IMR-90 (cell line): ENCODE results near the gene KRT86. TPM values are rescaled to one million over a fixed set of nuclear protein-coding genes. Genes with fewer than 3 reads are reported as not detected.

Experiments used
- ATAC-seq: fragments of 200-7000 bp; cut with Tn5 transposase; 2 replicates; pipeline ENCODE4 v1.9.1; 2020; ENCODE audit warnings: low read depth, mild to moderate bottlenecking, moderate library complexity
- BruUV-seq: library from RNA; stranded (reverse); fragments of 400-500 nt; replicated peaks from 2 replicates; lab custom pipeline; 2021; lab: Mats Ljungman, UMichigan
- CTCF ChIA-PET: fragments of 300-600 bp; formaldehyde crosslinking; extraction: SDS; loops from one replicate; lab custom pipeline; 2021; ENCODE audit warnings: antibody characterized with exemption; lab: Yijun Ruan, JAX
- POLR2A ChIA-PET: fragments of 300-600 bp; sonication (Branson Sonifier 250); formaldehyde crosslinking; loops from one replicate; lab custom pipeline; 2022; ENCODE audit warnings: antibody characterized with exemption; ENCODE audit not compliant: unreplicated experiment; lab: Charles Lee
- DNase-seq: peaks from one replicate; pipeline ENCODE4 v3.0.0; 2013
- H2AFZ ChIP-seq: replicated peaks from 2 replicates; pipeline ENCODE3; 2013; ENCODE audit warnings: low read length, mild to moderate bottlenecking; ENCODE audit not compliant: poor library complexity
- H2AK5ac ChIP-seq: 2 replicates; pipeline ENCODE4 v1.6.1; 2013; ENCODE audit warnings: low read depth, low read length, inconsistent platforms
- H2AK9ac ChIP-seq: replicated peaks from 2 replicates; pipeline ENCODE3; 2013; ENCODE audit warnings: mild to moderate bottlenecking, low read depth, low read length, moderate library complexity; ENCODE audit not compliant: poor library complexity
- H2BK120ac ChIP-seq: 2 replicates; pipeline ENCODE4 v1.6.1; 2013; ENCODE audit warnings: low read depth, low read length, inconsistent platforms
- H2BK15ac ChIP-seq: 3 replicates; pipeline ENCODE4 v1.6.1; 2013; ENCODE audit warnings: low read depth, low read length, inconsistent platforms
- H2BK20ac ChIP-seq: 2 replicates; pipeline ENCODE4 v1.6.1; 2013; ENCODE audit warnings: low read depth, mild to moderate bottlenecking, inconsistent platforms, low read length, moderate library complexity
- H2BK5ac ChIP-seq: 2 replicates; pipeline ENCODE4 v1.6.1; 2013; ENCODE audit warnings: mild to moderate bottlenecking, low read depth, low read length, inconsistent platforms; ENCODE audit not compliant: poor library complexity, severe bottlenecking
- H3K14ac ChIP-seq: replicated peaks from 2 replicates; pipeline ENCODE4 v1.6.1; 2013; ENCODE audit warnings: low read depth, low read length, inconsistent platforms
- H3K18ac ChIP-seq: 2 replicates; pipeline ENCODE4 v1.6.1; 2013; ENCODE audit warnings: low read depth, low read length, control low read depth
- H3K23ac ChIP-seq: 2 replicates; pipeline ENCODE4 v1.6.1; 2013; ENCODE audit warnings: low read depth, low read length, inconsistent platforms
- H3K27ac ChIP-seq: 2 replicates; pipeline ENCODE4 v1.5.1; 2013; ENCODE audit warnings: mild to moderate bottlenecking, control low read depth, low read length; ENCODE audit not compliant: insufficient read depth
- H3K27me3 ChIP-seq: 2 replicates; pipeline ENCODE4 v1.6.1; 2013; ENCODE audit warnings: low read length; ENCODE audit not compliant: control insufficient read depth, insufficient read depth
- H3K36me3 ChIP-seq: 2 replicates; pipeline ENCODE4 v1.6.1; 2013; ENCODE audit warnings: low read length, mixed read lengths; ENCODE audit not compliant: control insufficient read depth, insufficient read depth
- H3K4ac ChIP-seq: 2 replicates; pipeline ENCODE4 v1.6.1; 2013; ENCODE audit warnings: low read depth, low read length, inconsistent platforms
- H3K4me1 ChIP-seq: 2 replicates; pipeline ENCODE4 v1.6.1; 2013; ENCODE audit warnings: low read length, mixed read lengths; ENCODE audit not compliant: control insufficient read depth, insufficient read depth
- H3K4me2 ChIP-seq: 2 replicates; pipeline ENCODE4 v1.6.1; 2013; ENCODE audit warnings: low read depth, mild to moderate bottlenecking, control low read depth, low read length, moderate library complexity
- H3K4me3 ChIP-seq: 2 replicates; pipeline ENCODE4 v1.5.1; 2013; ENCODE audit warnings: low read depth, mild to moderate bottlenecking, control low read depth, low read length, moderate library complexity; ENCODE audit not compliant: insufficient read depth
- H3K56ac ChIP-seq: 2 replicates; pipeline ENCODE4 v1.6.1; 2013; ENCODE audit warnings: low read length, inconsistent platforms; ENCODE audit not compliant: insufficient read depth; ENCODE audit errors: extremely low read depth
- H3K79me1 ChIP-seq, 2 experiments: 2 replicates each; pipeline ENCODE4 v1.6.1; 2013; ENCODE audit warnings: low read length in 2 of 2, inconsistent platforms in 1 of 2, low read depth in 1 of 2
- H3K9ac ChIP-seq: 2 replicates; pipeline ENCODE4 v1.6.1; 2013; ENCODE audit warnings: low read depth, low read length, control low read depth
- H3K9me1 ChIP-seq: 2 replicates; pipeline ENCODE4 v1.6.1; 2013; ENCODE audit warnings: low read length, inconsistent platforms; ENCODE audit not compliant: insufficient read depth
- H3K9me3 ChIP-seq: 2 replicates; pipeline ENCODE4 v1.6.1; 2013; ENCODE audit warnings: low read length; ENCODE audit not compliant: control insufficient read depth, insufficient read depth
- H4K20me1 ChIP-seq: 2 replicates; pipeline ENCODE4 v1.6.1; 2013; ENCODE audit warnings: low read length, inconsistent platforms; ENCODE audit not compliant: insufficient read depth
- H4K5ac ChIP-seq: 2 replicates; pipeline ENCODE4 v1.6.1; 2013; ENCODE audit warnings: mild to moderate bottlenecking, low read depth, low read length, control low read depth
- H4K8ac ChIP-seq, 2 experiments: 2 replicates each; pipeline ENCODE4 v1.6.1; 2013; ENCODE audit warnings: low read depth in 2 of 2, low read length in 2 of 2, control low read depth in 1 of 2, inconsistent platforms in 1 of 2
- H4K91ac ChIP-seq: 2 replicates; pipeline ENCODE4 v1.6.1; 2013; ENCODE audit warnings: low read depth, low read length, inconsistent platforms; ENCODE audit not compliant: insufficient read depth
- BHLHE40 ChIP-seq: fragments of 150-350 bp; IDR thresholded peaks from 2 replicates; pipeline ENCODE4 v1.6.1; 2016; ENCODE audit warnings: mild to moderate bottlenecking, low read depth, low read length
- CEBPB ChIP-seq: IDR thresholded peaks from 2 replicates; pipeline ENCODE4 v1.6.1; 2012; ENCODE audit warnings: low read depth, low read length, improper control_type of control experiment
- CHD1 ChIP-seq: IDR thresholded peaks from 2 replicates; pipeline ENCODE4 v1.6.1; 2012; ENCODE audit warnings: low read depth, low read length, improper control_type of control experiment
- ELK1 ChIP-seq: fragments of 150-350 bp; IDR thresholded peaks from 2 replicates; pipeline ENCODE4 v1.6.1; 2016; ENCODE audit warnings: low read depth, mild to moderate bottlenecking, low read length, moderate library complexity, borderline replicate concordance
- FOS ChIP-seq: fragments of 150-350 bp; IDR thresholded peaks from 2 replicates; pipeline ENCODE4 v1.6.1; 2016; ENCODE audit warnings: low read depth, low read length
- MAFK ChIP-seq: IDR thresholded peaks from 2 replicates; pipeline ENCODE4 v1.6.1; 2012; ENCODE audit warnings: low read depth, low read length, improper control_type of control experiment
- MAZ ChIP-seq: IDR thresholded peaks from 2 replicates; pipeline ENCODE4 v1.6.1; 2012; ENCODE audit warnings: low read depth, mild to moderate bottlenecking, low read length, improper control_type of control experiment, moderate library complexity, borderline replicate concordance
- MXI1 ChIP-seq: IDR thresholded peaks from 2 replicates; pipeline ENCODE4 v1.6.1; 2012; ENCODE audit warnings: low read depth, mild to moderate bottlenecking, low read length, moderate library complexity, borderline replicate concordance
- NFE2L2 ChIP-seq: fragments of 150-350 bp; IDR thresholded peaks from 2 replicates; pipeline ENCODE4 v1.6.1; 2016; ENCODE audit warnings: low read depth, mild to moderate bottlenecking, low read length
- POLR2A ChIP-seq: IDR thresholded peaks from 2 replicates; pipeline ENCODE4 v1.6.1; 2012; ENCODE audit warnings: mild to moderate bottlenecking, low read depth, low read length
- RAD21 ChIP-seq: IDR thresholded peaks from 2 replicates; pipeline ENCODE4 v1.6.1; 2012; ENCODE audit warnings: low read length, improper control_type of control experiment
- RCOR1 ChIP-seq: IDR thresholded peaks from 2 replicates; pipeline ENCODE4 v1.6.1; 2012; ENCODE audit warnings: mild to moderate bottlenecking, low read length, improper control_type of control experiment; ENCODE audit not compliant: insufficient replicate concordance
- RFX5 ChIP-seq: IDR thresholded peaks from 2 replicates; pipeline ENCODE4 v1.8.0; 2012; ENCODE audit warnings: low read depth, mild to moderate bottlenecking, low read length, moderate library complexity
- SMC3 ChIP-seq: fragments of 150-350 bp; IDR thresholded peaks from 2 replicates; pipeline ENCODE4 v1.6.1; 2016; ENCODE audit warnings: low read depth, mild to moderate bottlenecking, antibody characterized with exemption, low read length, moderate library complexity
- USF2 ChIP-seq: fragments of 150-350 bp; IDR thresholded peaks from 2 replicates; pipeline ENCODE4 v1.6.1; 2017; ENCODE audit warnings: mild to moderate bottlenecking, antibody characterized with exemption, low read length, low read depth
- WGBS, 2 experiments: methylation state at CpG; one replicate each; pipeline versions ENCODE4 v1.1.5 to v1.1.7; 2013; ENCODE audit warnings: missing lambda C conversion rate in 2 of 2; ENCODE audit not compliant: insufficient read length in 1 of 2; ENCODE audit errors: extremely low coverage in 2 of 2; 5-methylcytosine and 5-hydroxymethylcytosine counted together
- dilution Hi-C: fragments of 300-500 bp; cut with HindIII; formaldehyde crosslinking; loops from one replicate; pipeline ENCODE4 v1.14.3; 2018; ENCODE audit warnings: low sequenced_read_pairs; ENCODE audit not compliant: unreplicated experiment
- in situ Hi-C: fragments of 300-500 bp; cut with MboI; formaldehyde crosslinking; loops from 3 replicates; pipeline ENCODE4 v1.14.3; 2019; ENCODE audit warnings: low sequenced_read_pairs, inconsistent platforms, mixed read lengths
- intact Hi-C: fragments of 100-400 bp; cut with micrococcal nuclease; formaldehyde crosslinking; loops from 2 replicates; pipeline ENCODE4 v1.10.0; 2022
- polyA plus RNA-seq, 3 experiments: library from polyadenylated mRNA; depleted of rRNA; stranded (reverse); fragments of >200 nt; gene quantifications; 2 replicates each; pipeline ENCODE4 v1.2.3, GENCODE V29; 2012; ENCODE audit warnings: low replicate concordance in 1 of 3
- total RNA-seq: library from RNA; depleted of rRNA; stranded (reverse); fragments of >200 nt; gene quantifications from 2 replicates; pipeline ENCODE4 v1.2.3, GENCODE V29; 2012
- TF ChIP-seq, protein P1 (sequence below): conservative IDR thresholded peaks from 2 replicates; pipeline ENCODE4 v1.5.1; 2012; ENCODE audit warnings: mild to moderate bottlenecking, low read depth, low read length, improper control_type of control experiment

The KRT86 gene
- total and polyA plus RNA-seq, 2 of the 4 experiments (the other 2 are of a cell fraction): not detected

GRCh38 chr12:52318241-52318990 lies 44.0 kb downstream of the KRT86 start:
- TF ChIP-seq SMC3 (no peak), RAD21 (no peak), MXI1 (no peak), POLR2A (no peak), USF2 (no peak), MAZ (no peak), RCOR1 (no peak), MAFK (no peak), ELK1 (no peak), NFE2L2 (no peak), FOS (no peak), RFX5 (no peak), CHD1 (no peak), CEBPB (no peak), BHLHE40 (no peak)
- TF ChIP-seq, protein P1, sequence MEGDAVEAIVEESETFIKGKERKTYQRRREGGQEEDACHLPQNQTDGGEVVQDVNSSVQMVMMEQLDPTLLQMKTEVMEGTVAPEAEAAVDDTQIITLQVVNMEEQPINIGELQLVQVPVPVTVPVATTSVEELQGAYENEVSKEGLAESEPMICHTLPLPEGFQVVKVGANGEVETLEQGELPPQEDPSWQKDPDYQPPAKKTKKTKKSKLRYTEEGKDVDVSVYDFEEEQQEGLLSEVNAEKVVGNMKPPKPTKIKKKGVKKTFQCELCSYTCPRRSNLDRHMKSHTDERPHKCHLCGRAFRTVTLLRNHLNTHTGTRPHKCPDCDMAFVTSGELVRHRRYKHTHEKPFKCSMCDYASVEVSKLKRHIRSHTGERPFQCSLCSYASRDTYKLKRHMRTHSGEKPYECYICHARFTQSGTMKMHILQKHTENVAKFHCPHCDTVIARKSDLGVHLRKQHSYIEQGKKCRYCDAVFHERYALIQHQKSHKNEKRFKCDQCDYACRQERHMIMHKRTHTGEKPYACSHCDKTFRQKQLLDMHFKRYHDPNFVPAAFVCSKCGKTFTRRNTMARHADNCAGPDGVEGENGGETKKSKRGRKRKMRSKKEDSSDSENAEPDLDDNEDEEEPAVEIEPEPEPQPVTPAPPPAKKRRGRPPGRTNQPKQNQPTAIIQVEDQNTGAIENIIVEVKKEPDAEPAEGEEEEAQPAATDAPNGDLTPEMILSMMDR: no peak
- H4K91ac ChIP-seq: no peak overlapping the region
- no peak overlapping the region for H2BK120ac ChIP-seq
- H4K20me1 ChIP-seq: no peaks in the 10 kb centered on the region
- ATAC-seq (no peak), DNase-seq (no peak)
- H3K23ac ChIP-seq: no peak overlapping the region
- H2BK15ac ChIP-seq: no peak overlapping the region
- no peak overlapping the region for H4K5ac ChIP-seq
- H3K9ac ChIP-seq: no peak overlapping the region
- H3K4ac ChIP-seq: no peak overlapping the region
- no peak overlapping the region for H2BK20ac ChIP-seq
- H2BK5ac ChIP-seq: no peak overlapping the region
- H3K56ac ChIP-seq: no peak overlapping the region
- intact Hi-C loops: no loop called here
- POLR2A ChIA-PET: no interaction called here
- H2AFZ ChIP-seq: no peak overlapping the region
- H3K4me1 ChIP-seq: no peaks in the 10 kb centered on the region
- no peak overlapping the region for H2AK5ac ChIP-seq
- dilution Hi-C loops: no loop called here
- H3K14ac ChIP-seq: no peak overlapping the region
- in situ Hi-C loops: no loop called here
- CTCF ChIA-PET: interaction anchor here (0.7 to 1.3 kb wide), 2 partner anchors 9 to 39 kb away, joined by 3 read pairs; no protein-coding TSS in a partner anchor
- H3K9me1 ChIP-seq: no peaks in the 10 kb centered on the region
- H3K79me1 ChIP-seq: no peaks in the 10 kb centered on the region
- no peak overlapping the region for H3K4me2 ChIP-seq
- no peaks in the 10 kb centered on the region for H3K9me3 ChIP-seq
- H3K27ac ChIP-seq: no peak overlapping the region
- no peak overlapping the region for H3K4me3 ChIP-seq
- peaks cover 82% of the 10 kb centered on the region for H3K27me3 ChIP-seq
- no peaks in the 10 kb centered on the region for H3K36me3 ChIP-seq
- peak overlapping the region; percentile 19 for H2AK9ac ChIP-seq
- no TSS peak for BruUV-seq
- 79% methylated on average over 4 of the region's 11 CpGs; no CpG with 5 or more reads in 1 of the 2 experiments for WGBS, 2 experiments
- no peak overlapping the region for H3K18ac ChIP-seq
- H4K8ac ChIP-seq: no peak overlapping the region
